Measurements from ENCODE around the gene KIF26A. TPM values are rescaled to one million over a fixed set of nuclear protein-coding genes. Genes with fewer than 3 reads are reported as not detected.

The KIF26A gene
- total RNA-seq, 4 donors from 2014 or later = 3.7 to 5.3 (median 4.5) TPM

- no peak overlapping the region for H3K4me3 ChIP-seq (ENCODE audit: low read depth, poor library complexity, severe bottlenecking)
- intact Hi-C loops (cut with DNase I; ENCODE audit: low total_unique reads) = no loop called here
- WGBS, 2 donors = 96% methylated on average over 1 of the region's 1 CpG
- TF ChIP-seq POLR2A (IDR thresholded peaks at IDR 0.05) = no peak
- TF ChIP-seq CTCF (IDR thresholded peaks at IDR 0.05) = no peak
- DNase-seq (ENCODE audit: low spot score in 2 of 2) = no peak
Observed at GRCh38 chr14:104123879-104124278, 14.5 kb upstream of the KIF26A start.

GRCh38 chr14:104125011-104125410 lies 13.4 kb upstream of the KIF26A start:
- TF ChIP-seq CTCF (IDR thresholded peaks at IDR 0.05) (no peak), POLR2A (IDR thresholded peaks at IDR 0.05) (no peak)
- WGBS, 2 donors = 68 to 79% methylated on average over 4 of the region's 4 CpGs
- H3K4me3 ChIP-seq (ENCODE audit: low read depth, poor library complexity, severe bottlenecking) = no peak overlapping the region
- intact Hi-C loops (cut with DNase I; ENCODE audit: low total_unique reads) = no loop called here
- no peak for DNase-seq (ENCODE audit: low spot score in 2 of 2)

DNA sequence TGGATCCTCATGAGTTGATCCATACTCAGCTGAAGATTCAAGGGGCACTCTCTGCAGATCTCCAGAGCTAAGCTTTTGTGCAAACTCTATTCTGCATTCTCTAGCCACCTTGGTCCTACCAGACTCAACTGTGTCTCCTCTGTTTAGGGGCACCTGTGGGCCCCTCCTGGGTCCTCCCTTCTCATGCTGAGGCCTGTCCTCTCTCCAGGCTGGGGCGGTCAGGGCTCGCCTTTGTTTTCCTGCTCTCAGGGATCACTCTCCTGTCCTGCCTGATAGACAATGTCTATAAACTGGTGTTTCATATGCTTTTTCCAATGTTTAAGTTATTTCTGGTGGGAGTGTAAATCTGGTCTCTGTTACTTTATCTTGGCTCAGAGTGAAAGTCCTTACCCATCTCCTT lies 11.6 kb upstream of the KIF26A start:
- H3K4me3 ChIP-seq (ENCODE audit: low read depth, poor library complexity, severe bottlenecking) = no peak overlapping the region
- peak in 1 of 2 donors; percentile 58 for DNase-seq (ENCODE audit: low spot score in 2 of 2)
- WGBS, 2 donors = 92% methylated on average over 2 of the region's 2 CpGs
- intact Hi-C loops (cut with DNase I; ENCODE audit: low total_unique reads) = no loop called here
- TF ChIP-seq CTCF (IDR thresholded peaks at IDR 0.05) (no peak), POLR2A (IDR thresholded peaks at IDR 0.05) (no peak)

GRCh38 chr14:104128981-104129380 lies 9.4 kb upstream of the KIF26A start:
- intact Hi-C loops (cut with DNase I; ENCODE audit: low total_unique reads) = no loop called here
- no peak for DNase-seq (ENCODE audit: low spot score in 2 of 2)
- WGBS, 2 donors = 96 to 100% methylated on average over 1 of the region's 1 CpG
- no peak for TF ChIP-seq POLR2A (IDR thresholded peaks at IDR 0.05)
- TF ChIP-seq CTCF (IDR thresholded peaks at IDR 0.05) = no peak
- H3K4me3 ChIP-seq (ENCODE audit: low read depth, poor library complexity, severe bottlenecking) = no peak overlapping the region

GRCh38 chr14:104129556-104129955 lies 8.8 kb upstream of the KIF26A start:
- 97 to 100% methylated on average over 1 of the region's 1 CpG for WGBS, 2 donors
- no peak for TF ChIP-seq CTCF (IDR thresholded peaks at IDR 0.05)
- no peak for TF ChIP-seq POLR2A (IDR thresholded peaks at IDR 0.05)
- DNase-seq (ENCODE audit: low spot score in 2 of 2) = no peak
- intact Hi-C loops (cut with DNase I; ENCODE audit: low total_unique reads) = no loop called here
- H3K4me3 ChIP-seq (ENCODE audit: low read depth, poor library complexity, severe bottlenecking) = no peak overlapping the region

DNA sequence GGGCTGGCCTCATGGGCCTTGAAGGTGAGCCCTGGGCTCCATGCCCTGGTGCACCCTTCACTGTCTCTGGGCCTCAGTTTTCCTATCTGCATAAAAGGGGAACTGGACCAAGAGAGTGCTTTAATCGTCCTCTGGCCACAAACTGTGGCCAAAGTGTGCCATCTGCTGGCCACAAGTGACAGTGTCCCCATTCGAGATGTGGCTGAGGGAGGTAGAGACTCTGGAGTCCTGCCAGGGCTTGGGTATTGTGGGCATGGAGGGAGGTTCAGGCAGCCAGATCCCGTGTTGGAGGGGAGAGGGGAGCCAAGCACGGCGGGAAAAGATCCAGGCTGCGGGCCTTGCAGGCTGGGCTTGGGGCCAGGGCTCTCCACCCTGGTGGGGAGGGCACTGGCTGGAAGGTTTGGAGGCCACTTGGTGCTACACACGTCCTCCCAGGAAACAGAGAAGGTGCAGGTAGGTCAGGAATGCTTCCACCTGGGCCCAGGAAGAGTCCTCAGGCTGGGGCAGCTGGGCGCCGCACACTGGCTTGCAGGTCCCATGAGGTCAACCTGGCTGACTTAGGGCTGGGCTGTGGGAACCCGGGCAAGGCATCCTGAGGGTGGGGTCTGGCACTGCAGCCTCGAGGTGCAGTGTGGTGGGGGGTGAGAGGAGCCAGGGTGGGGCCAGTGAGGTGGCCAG lies 7.3 kb upstream of the KIF26A start:
- peak in 1 of 2 donors; percentile 85 for DNase-seq (ENCODE audit: low spot score in 2 of 2)
- TF ChIP-seq POLR2A (IDR thresholded peaks at IDR 0.05) (no peak), CTCF (IDR thresholded peaks at IDR 0.05) (no peak)
- H3K4me3 ChIP-seq (ENCODE audit: low read depth, poor library complexity, severe bottlenecking) = no peak overlapping the region
- intact Hi-C loops (cut with DNase I; ENCODE audit: low total_unique reads) = loop anchor here (5.0 to 10.0 kb wide), 2 partner anchors 54 to 504 kb away; no protein-coding TSS in a partner anchor
- 9 to 12% methylated on average over 11 of the region's 11 CpGs for WGBS, 2 donors

All from lower leg skin (tissue), 4 donors.